Liver (tissue), 3 donors: Measurements from ENCODE around the gene DHX40.

ENCODE experiments used
- GABPA ChIP-seq, 2 donors: IDR thresholded peaks in 1 of 2; conservative IDR thresholded peaks in 1 of 2; 2 replicates each; pipeline ENCODE4 v1.6.1; 2016; ENCODE audit warnings: antibody characterized with exemption in 2 of 2, mild to moderate bottlenecking in 1 of 2, moderate library complexity in 1 of 2
- HNF4A ChIP-seq, 2 donors: conservative IDR thresholded peaks; 2 replicates each; pipeline ENCODE4 v1.6.1; 2016; ENCODE audit warnings: antibody characterized with exemption in 2 of 2, mild to moderate bottlenecking in 2 of 2
- JUND ChIP-seq, 2 donors: IDR thresholded peaks; 2 replicates each; pipeline ENCODE4 v1.6.1; 2016; ENCODE audit warnings: antibody characterized with exemption in 2 of 2
- RAD21 ChIP-seq, 2 donors: IDR thresholded peaks; 2 replicates each; pipeline ENCODE4 v1.6.1; 2016; ENCODE audit warnings: antibody characterized with exemption in 2 of 2, mild to moderate bottlenecking in 2 of 2
- TF ChIP-seq, protein P1 (sequence below): fragments of 150-350 bp; IDR thresholded peaks from 2 replicates; pipeline ENCODE4 v1.5.1; 2017; ENCODE audit warnings: improper control_type of control experiment, low read depth, low read length; ENCODE audit not compliant: missing input control
- TF ChIP-seq, protein P2 (sequence below): IDR thresholded peaks from 2 replicates; pipeline ENCODE4 v1.6.1; 2016; ENCODE audit warnings: antibody characterized with exemption, mild to moderate bottlenecking
- donor health status: healthy.
- donor health status: healthy.

DNA sequence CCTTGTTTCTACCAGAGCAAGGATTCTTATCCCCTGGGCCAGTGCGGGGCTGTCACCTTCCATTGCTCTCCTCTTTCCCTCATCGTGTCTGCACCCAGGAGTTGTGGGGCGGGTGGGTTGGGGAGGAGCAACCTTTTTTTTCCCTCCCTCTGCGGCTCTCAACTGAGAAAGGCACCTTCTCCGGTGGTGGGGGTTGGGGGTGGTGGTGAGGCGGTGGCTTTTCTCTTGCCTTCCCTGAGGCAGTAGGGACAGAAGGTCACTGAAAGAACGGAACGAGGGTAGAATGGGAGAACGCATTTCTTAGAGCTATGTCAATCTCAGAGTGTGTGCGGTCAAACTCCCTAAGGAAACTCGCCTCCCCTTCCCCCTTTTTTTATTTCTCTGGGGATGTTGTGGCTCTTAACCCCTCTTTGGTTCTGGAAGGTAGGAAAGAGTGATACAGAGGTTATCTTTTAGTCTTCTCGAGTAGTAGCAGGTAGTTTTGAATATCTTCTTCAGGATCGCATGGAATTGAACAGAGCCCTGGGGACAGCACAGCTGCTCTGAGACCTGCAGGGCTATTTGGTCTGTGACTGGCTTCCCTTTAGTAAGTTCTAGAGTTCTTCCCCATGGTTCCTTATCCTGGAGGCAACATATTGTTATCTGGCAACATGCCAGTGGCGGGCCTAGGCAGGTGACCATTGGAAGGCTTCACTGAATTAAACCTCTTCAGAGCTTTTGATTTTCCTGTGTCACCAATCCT, 55.3 kb downstream of the DHX40 start:
- TF ChIP-seq, protein P1, sequence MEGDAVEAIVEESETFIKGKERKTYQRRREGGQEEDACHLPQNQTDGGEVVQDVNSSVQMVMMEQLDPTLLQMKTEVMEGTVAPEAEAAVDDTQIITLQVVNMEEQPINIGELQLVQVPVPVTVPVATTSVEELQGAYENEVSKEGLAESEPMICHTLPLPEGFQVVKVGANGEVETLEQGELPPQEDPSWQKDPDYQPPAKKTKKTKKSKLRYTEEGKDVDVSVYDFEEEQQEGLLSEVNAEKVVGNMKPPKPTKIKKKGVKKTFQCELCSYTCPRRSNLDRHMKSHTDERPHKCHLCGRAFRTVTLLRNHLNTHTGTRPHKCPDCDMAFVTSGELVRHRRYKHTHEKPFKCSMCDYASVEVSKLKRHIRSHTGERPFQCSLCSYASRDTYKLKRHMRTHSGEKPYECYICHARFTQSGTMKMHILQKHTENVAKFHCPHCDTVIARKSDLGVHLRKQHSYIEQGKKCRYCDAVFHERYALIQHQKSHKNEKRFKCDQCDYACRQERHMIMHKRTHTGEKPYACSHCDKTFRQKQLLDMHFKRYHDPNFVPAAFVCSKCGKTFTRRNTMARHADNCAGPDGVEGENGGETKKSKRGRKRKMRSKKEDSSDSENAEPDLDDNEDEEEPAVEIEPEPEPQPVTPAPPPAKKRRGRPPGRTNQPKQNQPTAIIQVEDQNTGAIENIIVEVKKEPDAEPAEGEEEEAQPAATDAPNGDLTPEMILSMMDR, result no peak
- TF ChIP-seq HNF4A (conservative IDR thresholded peaks at IDR 0.05) (no peak), JUND (IDR thresholded peaks at IDR 0.05) (no peak), GABPA (IDR thresholded peaks at IDR 0.05 in 1 of 2, conservative IDR thresholded peaks at IDR 0.05 in 1 of 2) (no peak), RAD21 (IDR thresholded peaks at IDR 0.05) (no peak)
- TF ChIP-seq, protein P2, sequence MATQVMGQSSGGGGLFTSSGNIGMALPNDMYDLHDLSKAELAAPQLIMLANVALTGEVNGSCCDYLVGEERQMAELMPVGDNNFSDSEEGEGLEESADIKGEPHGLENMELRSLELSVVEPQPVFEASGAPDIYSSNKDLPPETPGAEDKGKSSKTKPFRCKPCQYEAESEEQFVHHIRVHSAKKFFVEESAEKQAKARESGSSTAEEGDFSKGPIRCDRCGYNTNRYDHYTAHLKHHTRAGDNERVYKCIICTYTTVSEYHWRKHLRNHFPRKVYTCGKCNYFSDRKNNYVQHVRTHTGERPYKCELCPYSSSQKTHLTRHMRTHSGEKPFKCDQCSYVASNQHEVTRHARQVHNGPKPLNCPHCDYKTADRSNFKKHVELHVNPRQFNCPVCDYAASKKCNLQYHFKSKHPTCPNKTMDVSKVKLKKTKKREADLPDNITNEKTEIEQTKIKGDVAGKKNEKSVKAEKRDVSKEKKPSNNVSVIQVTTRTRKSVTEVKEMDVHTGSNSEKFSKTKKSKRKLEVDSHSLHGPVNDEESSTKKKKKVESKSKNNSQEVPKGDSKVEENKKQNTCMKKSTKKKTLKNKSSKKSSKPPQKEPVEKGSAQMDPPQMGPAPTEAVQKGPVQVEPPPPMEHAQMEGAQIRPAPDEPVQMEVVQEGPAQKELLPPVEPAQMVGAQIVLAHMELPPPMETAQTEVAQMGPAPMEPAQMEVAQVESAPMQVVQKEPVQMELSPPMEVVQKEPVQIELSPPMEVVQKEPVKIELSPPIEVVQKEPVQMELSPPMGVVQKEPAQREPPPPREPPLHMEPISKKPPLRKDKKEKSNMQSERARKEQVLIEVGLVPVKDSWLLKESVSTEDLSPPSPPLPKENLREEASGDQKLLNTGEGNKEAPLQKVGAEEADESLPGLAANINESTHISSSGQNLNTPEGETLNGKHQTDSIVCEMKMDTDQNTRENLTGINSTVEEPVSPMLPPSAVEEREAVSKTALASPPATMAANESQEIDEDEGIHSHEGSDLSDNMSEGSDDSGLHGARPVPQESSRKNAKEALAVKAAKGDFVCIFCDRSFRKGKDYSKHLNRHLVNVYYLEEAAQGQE, result no peak
